HG02870 (cell line): ENCODE measurements around the gene RERE.
"Not testable (repeated sequence)": the region's sequence is repeated elsewhere in the genome, so short reads cannot be mapped to it uniquely, and the experiment has no call there.

Source experiments
- ATAC-seq: cut with Tn5 transposase; IDR thresholded peaks from one replicate; pipeline ENCODE4 v1.9.1; 2021; ENCODE audit warnings: mild to moderate bottlenecking, moderate library complexity; ENCODE audit not compliant: unreplicated experiment

RERE gene

DNA sequence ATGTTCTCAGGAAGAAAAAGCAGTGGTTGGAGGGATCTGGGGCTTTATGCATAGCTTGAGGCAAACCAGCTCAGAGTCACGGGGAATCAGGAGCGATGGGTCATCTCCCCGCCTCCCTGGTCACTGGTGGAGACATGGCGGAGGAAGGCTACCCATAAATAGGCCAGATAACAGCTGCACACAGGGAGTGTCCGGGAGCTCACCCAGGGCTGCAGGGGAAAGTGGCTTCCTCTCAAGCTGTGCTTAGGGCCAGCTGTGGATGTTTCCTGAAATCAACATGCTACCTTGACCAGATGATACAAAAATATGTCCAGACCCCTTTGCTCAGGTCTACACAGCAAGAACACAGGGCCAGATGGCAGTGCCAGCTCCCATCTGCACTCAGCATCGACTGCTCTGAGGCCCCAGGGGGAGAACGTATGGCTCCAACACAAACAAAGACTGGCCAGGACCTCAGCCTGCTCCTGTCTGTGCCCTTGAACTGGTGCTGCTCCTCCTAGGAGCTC is 27.1 kb upstream of the RERE start:
- ATAC-seq = no peak

DNA sequence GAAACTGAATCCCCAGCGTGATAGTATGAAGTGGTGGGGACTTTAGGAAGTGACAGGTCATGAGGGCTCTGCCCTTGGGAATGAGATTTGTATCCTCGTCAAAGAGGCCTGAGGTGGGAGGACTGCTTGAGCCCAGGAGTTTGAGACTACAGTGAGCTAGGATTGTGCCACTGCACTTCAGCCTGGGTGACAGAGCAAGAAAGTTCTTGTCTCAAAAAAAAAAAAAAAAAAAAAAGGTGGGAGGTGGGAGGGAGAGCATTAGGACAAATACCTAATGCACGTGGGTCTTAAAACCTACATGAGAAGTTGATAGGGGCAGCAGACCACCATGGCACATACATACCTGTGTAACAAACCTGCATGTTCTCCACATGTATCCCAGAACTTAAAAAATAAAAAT is 24.0 kb upstream of the RERE start:
- no peak for ATAC-seq

DNA sequence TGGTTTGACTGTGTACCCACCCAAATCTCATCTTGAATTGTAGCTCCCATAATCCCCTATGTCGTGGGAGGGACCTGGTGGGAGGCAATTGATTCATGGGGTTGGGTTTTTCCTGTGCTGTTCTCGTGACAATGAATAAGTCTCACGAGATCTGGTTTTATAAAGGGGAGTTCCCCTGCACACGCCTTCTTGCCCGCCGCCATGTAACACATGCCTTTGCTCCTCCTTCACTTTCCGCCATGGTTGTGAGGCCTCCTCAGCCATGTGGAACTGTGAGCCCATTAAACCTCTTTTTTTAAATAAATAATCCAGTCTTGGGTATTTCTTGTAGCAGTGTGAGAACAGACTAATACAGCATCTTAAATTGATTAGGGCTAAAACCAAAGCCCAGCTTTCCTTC is 22.6 kb upstream of the RERE start:
- no peak for ATAC-seq

DNA sequence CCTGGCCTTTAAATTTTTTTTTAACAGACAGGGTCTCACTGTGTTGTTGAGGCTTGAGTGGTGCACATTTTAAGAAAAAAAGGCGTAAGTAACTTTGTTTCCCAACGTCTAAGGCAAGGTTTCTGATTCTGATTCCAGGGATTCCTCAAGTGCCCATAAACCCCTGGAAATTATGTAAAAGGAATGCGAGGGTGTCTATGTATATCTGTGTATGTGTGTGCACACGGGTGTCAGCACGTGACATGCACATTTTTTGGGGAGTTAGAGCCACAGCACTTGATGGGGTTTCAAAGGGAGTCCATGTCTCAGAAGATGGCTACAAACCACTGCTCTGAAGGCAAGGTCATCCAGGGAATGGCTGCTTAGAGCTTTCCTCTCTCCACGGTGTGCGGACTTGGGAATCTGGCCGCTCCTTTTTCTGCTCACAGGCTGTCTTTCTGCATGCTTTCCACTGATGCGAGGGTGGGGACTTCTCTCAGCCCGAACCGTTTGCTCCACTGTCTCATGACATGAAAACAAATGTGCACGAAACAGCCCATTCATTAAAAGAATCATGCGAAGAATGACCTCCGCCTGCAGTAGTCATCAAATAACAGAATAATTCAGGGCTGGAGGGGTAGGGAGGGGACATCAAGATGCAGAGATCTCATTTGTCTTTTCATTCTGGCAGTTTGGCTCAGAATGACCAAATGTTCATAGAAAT is 18.7 kb upstream of the RERE start:
- no peak for ATAC-seq

DNA sequence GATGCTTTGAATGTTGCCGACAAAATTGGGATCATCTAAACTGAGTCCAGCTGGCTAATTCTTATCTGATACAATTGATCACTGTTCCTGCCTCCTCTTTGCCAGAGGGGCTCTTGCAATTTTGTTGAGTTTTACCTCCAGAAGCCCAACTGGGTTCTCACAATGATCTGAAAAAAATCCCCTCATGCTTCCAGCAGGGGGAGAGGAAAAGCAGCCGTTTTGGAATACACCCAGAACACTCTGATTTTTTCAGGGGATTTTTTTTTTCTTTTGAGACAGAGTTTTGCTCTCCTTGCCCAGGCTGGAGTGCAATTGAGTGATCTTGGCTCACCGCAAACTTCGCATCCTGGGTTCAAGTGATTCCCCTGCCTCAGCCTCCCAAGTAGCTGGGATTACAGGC is 13.9 kb upstream of the RERE start:
- no peak for ATAC-seq

DNA sequence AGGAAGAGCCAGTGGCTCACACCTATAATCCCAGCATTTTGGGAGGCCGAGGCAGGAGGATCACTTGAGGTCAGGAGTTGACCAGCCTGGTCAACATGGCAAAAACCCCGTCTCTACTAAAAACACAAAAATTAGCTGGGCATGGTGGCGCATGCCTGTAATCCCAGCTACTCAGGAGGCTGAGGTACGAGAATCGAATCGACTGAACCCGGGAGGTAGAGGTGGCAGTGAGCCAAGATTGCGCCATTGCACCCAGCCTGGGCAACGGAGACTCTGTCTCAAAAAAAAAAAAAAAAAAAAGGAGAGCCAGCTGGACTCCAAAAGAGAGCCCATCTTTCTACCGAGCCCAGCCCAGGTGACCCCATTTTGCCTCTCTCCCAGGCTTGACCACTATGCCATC is 13.3 kb upstream of the RERE start:
- not testable (repeated sequence) for ATAC-seq

DNA sequence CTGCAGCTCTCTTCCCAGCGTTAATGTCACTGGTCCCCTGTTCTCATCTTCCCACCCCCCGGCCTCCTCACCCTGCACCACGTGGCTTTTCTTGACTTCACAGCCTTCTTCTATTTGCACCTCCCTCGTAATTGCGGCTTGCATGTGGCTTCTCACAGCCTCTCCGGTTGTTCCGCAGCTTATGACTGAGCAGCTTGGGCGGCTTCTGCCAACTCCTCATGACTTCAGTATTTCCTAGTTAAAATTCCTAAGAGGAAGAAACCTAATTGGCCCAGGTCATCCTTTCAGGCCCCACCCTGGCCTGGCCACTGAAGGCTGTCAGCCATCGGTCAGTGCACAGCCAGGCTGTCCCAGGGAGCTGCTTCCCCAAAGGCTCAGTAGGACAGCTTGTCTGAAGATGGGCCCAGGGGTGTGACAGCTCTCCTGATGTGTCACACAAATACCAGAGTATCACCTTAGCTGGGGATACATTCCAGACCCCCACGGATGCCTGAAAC is 8.6 kb upstream of the RERE start:
- no peak for ATAC-seq

DNA sequence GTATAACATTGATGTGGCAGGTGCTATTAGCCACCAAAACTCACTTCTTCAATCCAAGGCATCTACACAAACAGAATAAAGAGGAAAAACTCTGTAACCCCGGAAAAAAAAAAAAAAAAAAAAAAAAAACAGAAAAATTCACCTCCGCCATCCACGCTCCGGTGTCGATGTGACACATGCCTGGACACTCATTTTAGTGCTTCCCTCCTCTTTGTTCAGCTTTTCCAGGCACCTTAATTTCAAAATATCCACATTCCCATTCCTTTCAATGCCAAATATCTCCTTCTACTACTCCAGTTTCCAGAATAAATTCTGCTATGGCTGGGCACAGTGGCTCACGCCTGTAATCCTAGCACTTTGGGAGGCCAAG is 5.8 kb upstream of the RERE start:
- ATAC-seq = no peak

DNA sequence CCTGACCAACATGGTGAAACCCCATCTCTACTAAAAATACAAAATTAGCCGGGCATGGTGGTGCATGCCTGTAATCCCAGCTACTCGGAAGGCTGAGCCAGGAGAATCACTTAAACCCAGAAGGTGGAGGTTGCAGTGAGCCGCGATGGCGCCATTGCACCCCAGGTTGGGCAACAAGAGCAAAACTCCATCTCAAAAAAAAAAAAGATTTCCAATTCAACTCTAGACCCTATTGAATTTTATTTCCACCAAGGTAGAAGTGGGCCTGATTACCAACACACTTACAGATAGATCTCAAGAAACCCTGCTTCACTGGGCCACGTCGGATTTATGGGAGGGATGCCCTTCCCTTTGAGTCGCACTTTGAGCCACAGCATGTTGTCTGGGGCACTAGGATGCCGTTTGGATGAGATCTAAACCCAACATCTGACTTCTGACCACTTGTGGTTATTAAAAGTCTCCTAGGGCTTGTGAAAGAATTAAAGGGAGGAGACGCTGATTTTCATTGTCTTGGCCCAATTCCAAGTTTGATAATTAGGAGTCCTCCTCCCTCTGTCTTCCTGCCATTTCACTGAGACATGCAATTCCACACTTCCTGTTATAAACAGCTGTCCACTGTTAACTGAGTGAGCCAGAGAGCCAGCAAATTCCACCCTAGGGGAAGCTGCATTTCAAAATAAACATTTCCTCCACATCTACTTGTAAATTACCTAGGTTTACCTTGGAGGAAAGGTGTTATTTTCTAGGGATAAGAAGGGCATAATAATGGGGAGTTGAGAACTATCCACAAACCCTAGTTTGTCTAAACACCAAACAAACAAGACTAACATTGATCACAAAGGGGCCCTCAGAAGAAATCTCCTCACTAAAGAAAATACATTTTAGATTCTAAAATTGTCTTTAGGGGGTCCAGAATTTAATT is 5.2 kb upstream of the RERE start:
- ATAC-seq = no peak

DNA sequence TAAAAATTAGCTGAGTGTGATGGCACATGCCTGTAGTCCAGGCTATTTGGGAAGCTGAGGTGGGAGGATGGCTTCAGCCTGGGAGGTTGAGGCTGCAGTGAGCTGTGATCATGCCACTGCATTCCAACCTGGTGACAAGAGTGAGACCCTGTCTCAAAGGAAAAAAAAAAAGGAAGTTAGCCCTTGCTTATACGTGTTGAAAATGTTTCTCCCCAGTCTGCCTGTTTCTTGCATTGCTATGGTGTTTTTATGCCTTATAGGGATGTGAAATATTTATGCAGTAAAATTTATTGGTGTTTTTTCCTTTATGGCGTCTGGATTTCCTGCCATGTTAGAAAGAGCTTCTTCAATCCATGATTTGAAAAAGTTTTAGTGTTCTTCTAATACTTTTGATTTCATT is 3.6 kb upstream of the RERE start:
- no peak for ATAC-seq

DNA sequence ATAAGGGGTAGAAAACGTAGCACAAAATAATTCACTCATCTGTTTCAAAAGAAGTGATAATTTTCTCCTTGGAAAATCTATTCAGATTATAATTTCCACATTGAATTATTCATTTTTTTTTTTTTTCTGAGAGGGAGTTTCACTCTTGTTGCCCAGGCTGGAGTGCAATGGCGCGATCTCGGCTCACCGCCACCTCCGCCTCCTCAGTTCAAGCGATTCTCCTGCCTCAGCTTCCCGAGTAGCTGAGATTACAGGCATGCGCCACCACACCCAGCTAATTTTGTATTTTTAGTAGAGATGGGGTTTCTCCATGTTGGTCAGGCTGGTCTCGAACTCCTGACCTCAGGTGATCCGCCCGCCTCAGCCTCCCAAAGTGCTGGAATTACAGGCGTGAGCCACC is 1.3 kb upstream of the RERE start:
- ATAC-seq = not testable (repeated sequence)

DNA sequence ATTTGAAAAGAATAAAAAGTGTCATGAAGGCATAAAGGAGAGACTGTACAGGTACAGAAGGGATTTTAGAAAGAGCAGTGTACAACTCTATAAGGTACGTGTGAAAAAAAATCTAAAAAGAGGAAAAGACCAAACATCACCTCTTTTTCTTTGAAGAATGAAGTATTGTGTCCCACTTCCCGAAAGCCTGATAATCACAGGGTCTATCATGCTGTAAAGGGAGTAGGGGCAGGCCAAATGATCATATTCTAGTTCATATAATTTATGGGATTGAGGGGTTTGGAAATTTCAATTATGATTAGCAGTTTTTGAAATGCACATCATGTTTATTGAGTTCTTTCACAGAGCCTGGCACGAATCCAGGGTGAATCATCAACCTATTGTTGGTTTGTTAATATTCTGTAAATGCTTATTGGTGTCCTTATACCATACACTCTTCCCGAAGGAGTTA is 910 bp upstream of the RERE start:
- ATAC-seq = no peak

DNA sequence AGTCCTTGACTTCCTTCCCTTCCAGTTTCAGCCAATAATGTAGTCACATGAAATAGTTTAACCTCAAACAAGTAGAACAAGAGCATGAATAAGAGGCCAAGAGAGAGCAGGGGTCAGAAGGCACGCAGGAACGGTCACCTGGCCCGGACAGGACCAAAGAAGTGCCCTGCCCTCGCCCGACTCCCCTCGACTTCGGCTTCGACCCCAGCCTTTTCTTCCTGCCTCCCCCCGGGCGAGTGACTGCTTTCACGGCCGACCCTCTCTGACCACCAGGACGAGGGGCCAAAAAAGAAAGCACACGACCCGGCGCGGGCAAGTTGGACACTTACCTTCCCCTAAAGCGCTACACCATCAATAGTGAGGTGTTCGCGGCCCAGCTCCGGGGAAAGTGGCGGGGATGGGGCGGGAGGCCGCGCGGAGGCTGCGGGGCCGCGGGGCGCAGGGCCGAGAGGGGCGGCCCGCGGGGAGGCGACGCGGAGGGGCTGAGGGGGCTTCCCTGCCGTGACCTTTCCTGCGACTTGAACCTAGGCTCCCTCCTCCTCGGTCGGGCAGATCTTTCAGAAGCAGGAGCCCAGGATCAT is 519 bp downstream of the RERE start:
- no peak for ATAC-seq

DNA sequence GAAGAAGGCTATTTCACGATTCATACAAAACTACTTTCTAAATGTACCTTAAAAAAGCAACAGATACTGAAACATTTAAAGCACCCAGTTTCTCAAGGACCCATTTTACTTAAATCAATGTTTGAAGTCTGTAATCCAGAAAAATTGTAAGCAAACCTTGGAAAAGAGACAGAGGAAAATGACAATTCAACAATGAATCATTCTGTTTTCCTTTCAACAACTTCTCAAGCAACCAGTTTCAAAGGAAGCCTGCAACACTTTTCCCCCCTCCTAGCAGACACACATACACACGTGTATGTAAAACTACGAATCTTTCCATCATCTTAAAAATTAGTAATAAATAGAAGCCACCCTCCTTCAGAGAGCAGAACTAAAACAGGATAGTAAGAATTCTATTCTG is 1.2 kb downstream of the RERE start:
- ATAC-seq = no peak

DNA sequence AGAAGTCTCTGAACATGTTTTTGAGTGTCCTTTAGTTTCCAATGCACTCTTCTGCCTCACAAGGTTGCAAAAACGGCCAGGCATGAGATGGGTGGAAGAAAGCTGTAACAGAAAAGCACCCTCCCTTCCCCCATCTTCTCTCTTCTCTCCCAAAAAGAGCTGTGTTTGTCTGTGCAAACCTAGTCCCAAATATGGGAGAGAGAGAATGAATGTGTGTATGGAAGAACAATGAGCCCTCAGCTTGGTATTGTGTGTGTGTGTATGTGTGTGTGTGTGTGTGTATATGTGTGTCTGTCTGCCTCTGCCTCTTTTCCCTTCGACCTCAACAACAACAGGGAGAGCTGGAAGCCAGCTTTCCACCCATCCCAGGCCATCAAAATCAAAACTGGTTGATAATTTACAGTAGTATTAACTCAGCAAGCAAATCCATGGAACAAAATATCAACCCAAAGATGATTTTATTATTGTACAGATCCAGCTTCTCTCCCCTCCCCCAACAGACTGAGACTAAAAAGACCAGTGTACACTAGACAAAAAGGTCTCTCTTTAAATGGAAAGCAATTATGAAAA is 1.8 kb downstream of the RERE start:
- no peak for ATAC-seq

DNA sequence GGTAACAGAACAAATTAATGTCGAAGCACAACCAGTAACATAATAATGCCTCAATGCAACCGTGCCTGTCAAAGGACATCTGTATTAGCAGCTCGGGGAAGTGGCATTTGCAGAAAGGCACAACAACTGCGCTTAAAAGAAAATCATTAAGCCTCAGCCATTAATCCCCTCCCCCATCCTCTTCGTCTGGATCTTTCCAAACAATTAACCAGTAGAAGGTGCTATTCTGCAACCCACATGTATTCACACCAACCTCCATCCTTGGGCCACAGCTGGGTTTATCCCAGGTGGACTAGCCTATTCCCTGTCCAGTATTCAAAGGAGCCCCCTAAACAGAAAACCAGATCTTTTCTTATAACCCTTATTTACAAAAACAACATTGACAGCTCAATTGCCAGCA is 2.6 kb downstream of the RERE start:
- no peak for ATAC-seq

DNA sequence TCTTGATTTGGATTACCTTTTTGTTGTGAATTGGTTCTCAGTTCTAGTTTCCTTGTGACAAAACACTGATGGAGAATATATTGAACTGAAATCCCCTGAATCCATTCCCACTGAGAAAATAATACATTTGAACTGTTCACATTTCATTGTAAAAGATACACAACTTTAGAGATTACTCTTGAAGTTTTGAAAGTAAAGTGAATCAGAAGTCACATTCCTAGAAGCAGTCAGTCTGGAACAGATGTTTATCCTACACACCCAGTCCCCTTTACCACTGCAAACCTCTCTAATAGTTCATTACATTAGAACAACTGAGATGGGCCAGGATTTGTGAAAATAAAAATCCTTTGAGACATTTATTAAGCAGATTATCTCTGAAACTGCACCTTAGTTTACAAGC is 3.4 kb downstream of the RERE start:
- no peak for ATAC-seq

DNA sequence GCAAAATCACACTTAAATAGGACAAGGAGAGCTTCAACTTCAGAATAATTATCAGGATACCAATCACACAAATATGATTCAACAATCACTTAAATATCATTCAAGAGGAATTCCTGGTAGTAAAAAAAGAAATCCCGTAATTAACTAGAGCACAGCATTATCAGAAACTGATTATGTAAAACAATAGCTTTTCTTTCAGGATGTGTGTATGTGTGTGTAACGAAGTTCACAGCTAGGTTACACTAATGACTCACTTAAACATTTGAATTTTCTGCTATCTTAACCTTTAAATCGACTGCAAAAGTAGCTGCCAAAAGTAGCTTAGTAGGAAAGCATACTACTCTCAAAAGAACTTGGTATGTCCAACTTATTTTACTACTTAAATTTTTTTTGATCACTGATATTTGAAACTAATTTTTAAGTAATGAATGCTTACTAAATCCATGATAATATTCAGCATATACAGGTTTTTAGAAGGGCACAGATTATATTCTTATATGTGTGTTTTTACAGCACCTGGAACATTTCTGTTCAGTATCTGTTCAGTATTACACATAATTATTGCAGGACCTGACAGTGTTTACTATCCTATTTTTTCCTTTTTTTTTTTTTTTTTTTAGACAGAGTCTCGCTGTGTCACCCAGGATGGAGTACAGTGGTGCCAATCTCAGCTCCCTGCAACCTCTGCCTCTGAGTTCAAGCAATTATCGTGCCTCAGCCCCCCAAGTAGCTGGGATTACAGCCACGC is 4.2 kb downstream of the RERE start:
- ATAC-seq = no peak

DNA sequence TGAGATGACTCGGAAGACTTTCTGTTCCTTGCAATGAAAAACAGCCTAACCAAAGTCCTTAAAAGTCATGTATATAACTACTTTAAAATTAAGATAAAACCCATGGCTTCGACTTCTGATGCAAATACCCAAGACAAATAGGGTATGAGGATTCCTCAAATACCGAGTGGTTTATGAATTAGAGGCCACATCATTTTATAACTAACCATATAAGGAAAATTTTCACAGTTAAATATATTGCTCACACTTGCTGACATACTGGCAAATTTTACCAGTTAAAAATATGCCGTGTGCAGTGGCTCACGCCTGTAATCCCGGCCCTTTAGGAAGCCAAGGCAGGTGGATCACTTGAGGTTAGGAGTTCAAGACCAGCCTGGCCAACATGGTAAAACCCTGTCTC is 5.4 kb downstream of the RERE start:
- no peak for ATAC-seq

DNA sequence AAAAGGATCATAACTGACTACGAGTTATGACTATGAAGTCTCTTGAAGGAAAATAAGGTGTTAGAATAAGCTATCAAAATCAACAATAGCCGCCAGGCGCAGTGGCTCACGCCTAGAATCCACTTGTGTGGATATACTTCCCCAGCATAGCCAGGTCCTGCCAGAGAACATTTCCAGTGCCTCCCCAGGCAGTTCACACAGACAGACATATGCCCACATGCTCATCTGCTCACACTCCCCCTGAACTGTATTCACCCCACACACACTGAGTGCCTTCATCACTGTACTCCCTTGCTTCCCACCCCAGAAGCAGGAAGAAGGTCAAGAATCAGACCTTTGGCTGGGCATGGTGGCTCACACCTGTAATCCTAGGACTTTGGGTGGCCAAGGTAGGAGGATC is 6.5 kb downstream of the RERE start:
- ATAC-seq = no peak

DNA sequence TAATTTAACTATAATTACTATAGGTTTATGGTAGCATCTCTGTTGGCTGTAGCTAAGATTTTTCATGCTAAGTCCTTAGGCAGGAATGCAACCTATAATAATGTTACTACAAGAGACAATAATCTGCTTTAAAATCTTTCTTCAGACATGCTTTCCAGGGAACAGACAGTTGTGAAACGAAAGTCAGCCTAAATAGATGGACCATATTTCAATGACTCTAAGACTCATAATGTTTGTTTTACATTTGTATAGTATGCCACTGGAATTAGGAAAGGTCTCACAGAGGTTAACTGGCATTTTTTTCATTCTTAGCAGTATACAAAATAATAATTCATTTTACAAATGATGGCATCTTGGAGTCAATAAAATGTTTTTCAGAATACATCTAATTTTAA is 8.1 kb downstream of the RERE start:
- no peak for ATAC-seq
